Astrocyte of the spinal cord (primary cell): ENCODE data around the gene NPEPPS.

Experiments
- DNase-seq: peaks from one replicate; pipeline ENCODE4 v3.0.0; 2011; ENCODE audit warnings: low read depth, low spot score
- H3K4me3 ChIP-seq: 2 replicates; pipeline ENCODE4 v1.5.1; 2011; ENCODE audit warnings: low read depth, mild to moderate bottlenecking, low read length, moderate library complexity
- in situ Hi-C: cut with HindIII; loops from 2 replicates; pipeline ENCODE4 v1.10.0; 2017; ENCODE audit warnings: low sequenced_read_pairs
- TF ChIP-seq, protein P1 (sequence below): IDR thresholded peaks from 2 replicates; pipeline ENCODE4 v1.5.1; 2012; ENCODE audit warnings: low read depth, mild to moderate bottlenecking, low read length, inconsistent platforms

Gene NPEPPS

GRCh38 chr17:47629826-47630225 lies 98.9 kb downstream of the NPEPPS start:
- no peak overlapping the region for H3K4me3 ChIP-seq
- TF ChIP-seq, protein P1, sequence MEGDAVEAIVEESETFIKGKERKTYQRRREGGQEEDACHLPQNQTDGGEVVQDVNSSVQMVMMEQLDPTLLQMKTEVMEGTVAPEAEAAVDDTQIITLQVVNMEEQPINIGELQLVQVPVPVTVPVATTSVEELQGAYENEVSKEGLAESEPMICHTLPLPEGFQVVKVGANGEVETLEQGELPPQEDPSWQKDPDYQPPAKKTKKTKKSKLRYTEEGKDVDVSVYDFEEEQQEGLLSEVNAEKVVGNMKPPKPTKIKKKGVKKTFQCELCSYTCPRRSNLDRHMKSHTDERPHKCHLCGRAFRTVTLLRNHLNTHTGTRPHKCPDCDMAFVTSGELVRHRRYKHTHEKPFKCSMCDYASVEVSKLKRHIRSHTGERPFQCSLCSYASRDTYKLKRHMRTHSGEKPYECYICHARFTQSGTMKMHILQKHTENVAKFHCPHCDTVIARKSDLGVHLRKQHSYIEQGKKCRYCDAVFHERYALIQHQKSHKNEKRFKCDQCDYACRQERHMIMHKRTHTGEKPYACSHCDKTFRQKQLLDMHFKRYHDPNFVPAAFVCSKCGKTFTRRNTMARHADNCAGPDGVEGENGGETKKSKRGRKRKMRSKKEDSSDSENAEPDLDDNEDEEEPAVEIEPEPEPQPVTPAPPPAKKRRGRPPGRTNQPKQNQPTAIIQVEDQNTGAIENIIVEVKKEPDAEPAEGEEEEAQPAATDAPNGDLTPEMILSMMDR: no peak
- no peak for DNase-seq
- in situ Hi-C loops: no loop called here

- TF ChIP-seq, protein P1: no peak
- no peak for DNase-seq
- no peak overlapping the region for H3K4me3 ChIP-seq
- in situ Hi-C loops: no loop called here
These were observed 99.7 kb downstream of the NPEPPS start for GRCh38 chr17:47630614-47631013.

DNA sequence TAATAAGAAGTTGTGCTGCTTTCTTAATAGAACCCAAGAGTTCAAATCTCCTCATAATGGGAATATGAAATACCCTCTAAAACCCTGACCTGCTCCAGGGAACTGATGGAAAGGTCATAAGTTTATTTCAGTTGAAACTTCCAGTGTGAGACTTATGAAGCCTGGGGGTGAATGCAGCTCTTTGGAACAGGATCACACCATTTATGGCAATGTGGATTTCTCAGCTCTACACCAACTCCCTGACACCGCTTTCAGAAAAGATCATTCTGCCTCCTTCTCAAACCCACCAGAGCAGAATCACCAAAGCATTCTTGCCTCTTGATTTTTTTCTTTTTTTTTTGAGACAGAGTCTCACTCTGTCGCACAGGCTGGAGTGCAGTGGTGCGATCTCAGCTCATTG lies 102.1 kb downstream of the NPEPPS start:
- in situ Hi-C loops: no loop called here
- TF ChIP-seq, protein P1: no peak
- no peak overlapping the region for H3K4me3 ChIP-seq
- DNase-seq: no peak

- TF ChIP-seq, protein P1: no peak
- no peak overlapping the region for H3K4me3 ChIP-seq
- in situ Hi-C loops: no loop called here
- no peak for DNase-seq
These were observed 103.1 kb downstream of the NPEPPS start for GRCh38 chr17:47633996-47634395.

DNA sequence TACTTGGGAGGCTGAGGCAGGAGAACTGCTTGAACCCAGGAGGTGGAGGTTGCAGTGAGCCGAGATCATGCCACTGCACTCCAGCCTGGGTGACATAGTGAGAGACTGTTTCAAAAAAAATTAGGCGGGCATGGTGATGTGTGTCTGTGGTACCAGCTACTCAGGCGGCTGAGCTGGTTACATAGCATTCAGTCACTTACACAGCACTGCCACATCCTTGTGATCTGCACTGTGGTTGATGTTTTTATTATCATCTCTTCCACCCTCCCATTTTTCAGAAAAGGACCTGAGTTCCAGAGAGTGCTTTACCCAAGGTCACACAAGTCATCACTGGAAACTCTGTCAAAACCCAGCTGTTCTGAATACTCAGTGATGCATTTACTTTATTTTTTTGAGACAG lies 104.0 kb downstream of the NPEPPS start:
- H3K4me3 ChIP-seq: no peak overlapping the region
- TF ChIP-seq, protein P1: no peak
- in situ Hi-C loops: no loop called here
- no peak for DNase-seq

GRCh38 chr17:47635734-47636133 lies 104.8 kb downstream of the NPEPPS start:
- no peak for DNase-seq
- TF ChIP-seq, protein P1: no peak
- no peak overlapping the region for H3K4me3 ChIP-seq
- in situ Hi-C loops: no loop called here
